Ramos (cell line): ENCODE measurements around the gene DNM2.
"Not testable (repeated sequence)": the region's sequence is repeated elsewhere in the genome, so short reads cannot be mapped to it uniquely, and the experiment has no call there.

Source experiments
- in situ Hi-C: fragments of 300-500 bp; cut with MboI; formaldehyde crosslinking; loops from one replicate; pipeline ENCODE4 v1.14.3; 2022; ENCODE audit warnings: low sequenced_read_pairs; ENCODE audit not compliant: unreplicated experiment

Gene DNM2

GRCh38 chr19:10717356-10718204 lies at the start of gene DNM2:
TSS of gene DNM2 (plus strand) at chr19:10718079. CDS start at chr19:10718243, 164 bp downstream.
- in situ Hi-C loops: no loop called here

- in situ Hi-C loops: no loop called here
Measured at GRCh38 chr19:10669246-10669645, 48.6 kb upstream of the DNM2 start.

- in situ Hi-C loops: no loop called here
Measured at GRCh38 chr19:10670182-10670581, 47.7 kb upstream of the DNM2 start.

- in situ Hi-C loops: no loop called here
Measured at GRCh38 chr19:10670876-10671804, 46.7 kb upstream of the DNM2 start.

GRCh38 chr19:10671922-10672321 lies 46.0 kb upstream of the DNM2 start:
- in situ Hi-C loops: not testable (repeated sequence)

GRCh38 chr19:10675214-10675613 lies 42.7 kb upstream of the DNM2 start:
- in situ Hi-C loops: not testable (repeated sequence)

- in situ Hi-C loops: no loop called here
Measured at GRCh38 chr19:10677751-10678150, 40.1 kb upstream of the DNM2 start.

GRCh38 chr19:10678813-10679212 lies 39.1 kb upstream of the DNM2 start:
- in situ Hi-C loops: no loop called here

GRCh38 chr19:10679743-10680142 lies 38.1 kb upstream of the DNM2 start:
- in situ Hi-C loops: no loop called here

- in situ Hi-C loops: no loop called here
Measured at GRCh38 chr19:10680545-10681135, 37.2 kb upstream of the DNM2 start.

- in situ Hi-C loops: no loop called here
Measured at GRCh38 chr19:10681658-10682057, 36.2 kb upstream of the DNM2 start.

GRCh38 chr19:10682397-10683063 lies 35.3 kb upstream of the DNM2 start:
- in situ Hi-C loops: no loop called here

- in situ Hi-C loops: no loop called here
Measured at GRCh38 chr19:10683064-10683426, 34.8 kb upstream of the DNM2 start.

- in situ Hi-C loops: no loop called here
Measured at GRCh38 chr19:10683582-10683981, 34.3 kb upstream of the DNM2 start.

GRCh38 chr19:10685210-10685609 lies 32.7 kb upstream of the DNM2 start:
- in situ Hi-C loops: no loop called here

- in situ Hi-C loops: no loop called here
Measured at GRCh38 chr19:10686193-10686592, 31.7 kb upstream of the DNM2 start.

- in situ Hi-C loops: no loop called here
Measured at GRCh38 chr19:10686661-10687517, 31.0 kb upstream of the DNM2 start.

GRCh38 chr19:10687518-10688288 lies 30.2 kb upstream of the DNM2 start:
- in situ Hi-C loops: no loop called here
